Subcutaneous abdominal adipose tissue (tissue), 5 donors: ENCODE results near the gene JMJD1C.
"Not testable (repeated sequence)": the region's sequence is repeated elsewhere in the genome, so short reads cannot be mapped to it uniquely, and the experiment has no call there.

Experiments used
- H3K27ac ChIP-seq: one replicate; pipeline ENCODE4 v1.7.0; 2013; ENCODE audit warnings: low read depth, mild to moderate bottlenecking, inconsistent platforms, low read length, moderate library complexity
- H3K27me3 ChIP-seq, 5 donors: one replicate each; pipeline ENCODE4 v1.7.0; 2013; ENCODE audit warnings: low read length in 5 of 5, inconsistent platforms in 1 of 5; ENCODE audit not compliant: control insufficient read depth in 5 of 5, insufficient read depth in 4 of 5
- H3K36me3 ChIP-seq, 5 donors: one replicate each; pipeline ENCODE4 v1.7.0; 2013; ENCODE audit warnings: low read length in 5 of 5; ENCODE audit not compliant: control insufficient read depth in 5 of 5, insufficient read depth in 5 of 5
- H3K4me1 ChIP-seq, 5 donors: one replicate each; pipeline ENCODE4 v1.7.0; 2013; ENCODE audit warnings: low read length in 5 of 5, mild to moderate bottlenecking in 3 of 5, moderate library complexity in 1 of 5; ENCODE audit not compliant: control insufficient read depth in 5 of 5, insufficient read depth in 5 of 5
- H3K4me3 ChIP-seq, 5 donors: one replicate each; pipeline ENCODE4 v1.7.0; 2013; ENCODE audit warnings: low read length in 5 of 5, low read depth in 1 of 5
- H3K9ac ChIP-seq, 5 donors: one replicate each; pipeline ENCODE4 v1.7.0; 2013; ENCODE audit warnings: low read length in 5 of 5, mild to moderate bottlenecking in 4 of 5, moderate library complexity in 3 of 5
- H3K9me3 ChIP-seq, 5 donors: one replicate each; pipeline ENCODE4 v1.7.0; 2013; ENCODE audit warnings: low read length in 5 of 5; ENCODE audit not compliant: control insufficient read depth in 5 of 5
- donor health status: healthy.
- donor health status: healthy.
- donor health status: healthy.
- donor health status: healthy.
- donor health status: healthy.

The JMJD1C gene

GRCh38 chr10:63465293-63466143 lies at the start of gene JMJD1C:
JMJD1C (minus strand) TSS chr10:63465977; CDS start chr10:63465662, 315 bp downstream.
- Histone ChIP-seq H3K27ac (peak within 1 kb of the TSS; percentile 93), H3K4me3 (peak within 1 kb of the TSS; percentile 87 to 100 (median 96)), H3K9me3 (no peaks in the 10 kb centered on the region), H3K9ac (peak within 1 kb of the TSS; percentile 71 to 95 (median 90)), H3K36me3 (no peaks in the 10 kb centered on the region), H3K4me1 (peaks cover 0 to 29% (median 17%) of the 10 kb centered on the region in 5 donors), H3K27me3 (no peaks in the 10 kb centered on the region)

- Histone ChIP-seq H3K27ac (peak overlapping the region; percentile 61), H3K27me3 (no peaks in the 10 kb centered on the region), H3K4me1 (peaks cover 0 to 33% (median 18%) of the 10 kb centered on the region in 5 donors), H3K4me3 (peak overlapping the region in 1 of 5 donors; percentile 41), H3K9me3 (no peaks in the 10 kb centered on the region), H3K36me3 (no peaks in the 10 kb centered on the region), H3K9ac (peak overlapping the region in 3 of 5 donors; percentile 32 to 63 (median 60))
Observed at GRCh38 chr10:63515002-63515763, 49.4 kb upstream of the JMJD1C start.

GRCh38 chr10:63506554-63506953 lies 40.8 kb upstream of the JMJD1C start:
- Histone ChIP-seq H3K4me1 (peaks cover 0 to 9% (median 4%) of the 10 kb centered on the region in 5 donors), H3K27ac (no peak overlapping the region), H3K27me3 (no peaks in the 10 kb centered on the region), H3K9ac (no peak overlapping the region), H3K9me3 (no peaks in the 10 kb centered on the region), H3K36me3 (no peaks in the 10 kb centered on the region), H3K4me3 (no peak overlapping the region)

- H3K4me1 ChIP-seq = peaks cover 0 to 9% (median 4%) of the 10 kb centered on the region in 5 donors
- no peaks in the 10 kb centered on the region for H3K27me3 ChIP-seq
- H3K27ac ChIP-seq = no peak overlapping the region
- no peak overlapping the region for H3K4me3 ChIP-seq
- no peak overlapping the region for H3K9ac ChIP-seq
- H3K36me3 ChIP-seq = no peaks in the 10 kb centered on the region
- H3K9me3 ChIP-seq = no peaks in the 10 kb centered on the region
Observed at GRCh38 chr10:63505562-63505961, 39.8 kb upstream of the JMJD1C start.

GRCh38 chr10:63504145-63504881 lies 38.5 kb upstream of the JMJD1C start:
- H3K9me3 ChIP-seq = no peaks in the 10 kb centered on the region
- no peak overlapping the region for H3K27ac ChIP-seq
- peaks cover 0 to 9% (median 4%) of the 10 kb centered on the region in 5 donors for H3K4me1 ChIP-seq
- H3K36me3 ChIP-seq = no peaks in the 10 kb centered on the region
- H3K27me3 ChIP-seq = no peaks in the 10 kb centered on the region
- H3K9ac ChIP-seq = no peak overlapping the region
- no peak overlapping the region for H3K4me3 ChIP-seq

GRCh38 chr10:63503395-63503794 lies 37.6 kb upstream of the JMJD1C start:
- no peaks in the 10 kb centered on the region for H3K36me3 ChIP-seq
- peaks cover 0 to 9% (median 8%) of the 10 kb centered on the region in 5 donors for H3K4me1 ChIP-seq
- no peak overlapping the region for H3K4me3 ChIP-seq
- no peak overlapping the region for H3K9ac ChIP-seq
- H3K27me3 ChIP-seq = no peaks in the 10 kb centered on the region
- H3K9me3 ChIP-seq = no peaks in the 10 kb centered on the region
- no peak overlapping the region for H3K27ac ChIP-seq

GRCh38 chr10:63502832-63503231 lies 37.1 kb upstream of the JMJD1C start:
- no peaks in the 10 kb centered on the region for H3K27me3 ChIP-seq
- H3K9me3 ChIP-seq = no peaks in the 10 kb centered on the region
- no peak overlapping the region for H3K27ac ChIP-seq
- H3K4me3 ChIP-seq = no peak overlapping the region
- peaks cover 0 to 10% (median 8%) of the 10 kb centered on the region in 5 donors for H3K4me1 ChIP-seq
- H3K9ac ChIP-seq = no peak overlapping the region
- H3K36me3 ChIP-seq = no peaks in the 10 kb centered on the region

GRCh38 chr10:63501954-63502353 lies 36.2 kb upstream of the JMJD1C start:
- Histone ChIP-seq H3K9ac (no peak overlapping the region), H3K27ac (no peak overlapping the region), H3K9me3 (no peaks in the 10 kb centered on the region)

GRCh38 chr10:63500551-63500950 lies 34.8 kb upstream of the JMJD1C start:
- H3K9ac ChIP-seq, H3K4me3 ChIP-seq, H3K36me3 ChIP-seq, H3K9me3 ChIP-seq, H3K27me3 ChIP-seq, H3K27ac ChIP-seq: not testable (repeated sequence)
- peaks cover 0 to 13% (median 7%) of the 10 kb centered on the region in 5 donors for H3K4me1 ChIP-seq

More at GRCh38 chr10:63501954-63502353, 36.2 kb upstream of the JMJD1C start:
- Histone ChIP-seq H3K36me3 (no peaks in the 10 kb centered on the region), H3K4me1 (peaks cover 0 to 16% (median 11%) of the 10 kb centered on the region in 5 donors), H3K27me3 (no peaks in the 10 kb centered on the region), H3K4me3 (no peak overlapping the region)
